Measurements from ENCODE around the gene ITGA6.
A peak's percentile ranks its signal among the peaks of the same experiment; 100 is the strongest.

Gene ITGA6

GRCh38 chr2:172427256-172427989 lies at the start of gene ITGA6:
Gene ITGA6, plus strand, starts transcription at chr2:172427586.
- DNase-seq: peak; percentile 52

GRCh38 chr2:172380436-172381274 lies 46.7 kb upstream of the ITGA6 start:
- DNase-seq: no peak

GRCh38 chr2:172381275-172382027 lies 45.9 kb upstream of the ITGA6 start:
- no peak for DNase-seq

GRCh38 chr2:172387361-172387760 lies 40.0 kb upstream of the ITGA6 start:
- no peak for DNase-seq

GRCh38 chr2:172389685-172390339 lies 37.6 kb upstream of the ITGA6 start:
- DNase-seq: no peak

GRCh38 chr2:172394002-172394401 lies 33.4 kb upstream of the ITGA6 start:
- DNase-seq: no peak

GRCh38 chr2:172395503-172395902 lies 31.9 kb upstream of the ITGA6 start:
- DNase-seq: peak; percentile 82

- DNase-seq: no peak
These were observed 30.1 kb upstream of the ITGA6 start for GRCh38 chr2:172397148-172397834.

- DNase-seq: no peak
These were observed 28.9 kb upstream of the ITGA6 start for GRCh38 chr2:172398440-172398839.

- no peak for DNase-seq
These were observed 27.6 kb upstream of the ITGA6 start for GRCh38 chr2:172399765-172400164.

- no peak for DNase-seq
These were observed 25.2 kb upstream of the ITGA6 start for GRCh38 chr2:172402198-172402597.

GRCh38 chr2:172403402-172403801 lies 24.0 kb upstream of the ITGA6 start:
- DNase-seq: no peak

- DNase-seq: no peak
These were observed 23.4 kb upstream of the ITGA6 start for GRCh38 chr2:172403881-172404468.

GRCh38 chr2:172404824-172405223 lies 22.6 kb upstream of the ITGA6 start:
- DNase-seq: no peak

GRCh38 chr2:172405673-172406072 lies 21.7 kb upstream of the ITGA6 start:
- no peak for DNase-seq

GRCh38 chr2:172408143-172408766 lies 19.1 kb upstream of the ITGA6 start:
- DNase-seq: no peak

GRCh38 chr2:172409042-172409441 lies 18.3 kb upstream of the ITGA6 start:
- no peak for DNase-seq

- no peak for DNase-seq
These were observed 14.3 kb upstream of the ITGA6 start for GRCh38 chr2:172412984-172413492.

- no peak for DNase-seq
These were observed 12.1 kb upstream of the ITGA6 start for GRCh38 chr2:172415157-172415864.

- no peak for DNase-seq
These were observed 11.6 kb upstream of the ITGA6 start for GRCh38 chr2:172415865-172416183.
